ENCODE results near the gene SLC37A1. TPM values are rescaled to one million over a fixed set of nuclear protein-coding genes. Genes with fewer than 3 reads are reported as not detected.
A peak's percentile ranks its signal among the peaks of the same experiment; 100 is the strongest.

The SLC37A1 gene
- total and polyA plus RNA-seq, 9 of the 15 experiments (the other 6 are each of a cell fraction or from before 2014, with no cell fraction given) = 0.06 to 3.4 (median 0.40) TPM

GRCh38 chr21:42532466-42533181, 19.0 kb downstream of the SLC37A1 start (continued):
- TF ChIP-seq, protein P1, sequence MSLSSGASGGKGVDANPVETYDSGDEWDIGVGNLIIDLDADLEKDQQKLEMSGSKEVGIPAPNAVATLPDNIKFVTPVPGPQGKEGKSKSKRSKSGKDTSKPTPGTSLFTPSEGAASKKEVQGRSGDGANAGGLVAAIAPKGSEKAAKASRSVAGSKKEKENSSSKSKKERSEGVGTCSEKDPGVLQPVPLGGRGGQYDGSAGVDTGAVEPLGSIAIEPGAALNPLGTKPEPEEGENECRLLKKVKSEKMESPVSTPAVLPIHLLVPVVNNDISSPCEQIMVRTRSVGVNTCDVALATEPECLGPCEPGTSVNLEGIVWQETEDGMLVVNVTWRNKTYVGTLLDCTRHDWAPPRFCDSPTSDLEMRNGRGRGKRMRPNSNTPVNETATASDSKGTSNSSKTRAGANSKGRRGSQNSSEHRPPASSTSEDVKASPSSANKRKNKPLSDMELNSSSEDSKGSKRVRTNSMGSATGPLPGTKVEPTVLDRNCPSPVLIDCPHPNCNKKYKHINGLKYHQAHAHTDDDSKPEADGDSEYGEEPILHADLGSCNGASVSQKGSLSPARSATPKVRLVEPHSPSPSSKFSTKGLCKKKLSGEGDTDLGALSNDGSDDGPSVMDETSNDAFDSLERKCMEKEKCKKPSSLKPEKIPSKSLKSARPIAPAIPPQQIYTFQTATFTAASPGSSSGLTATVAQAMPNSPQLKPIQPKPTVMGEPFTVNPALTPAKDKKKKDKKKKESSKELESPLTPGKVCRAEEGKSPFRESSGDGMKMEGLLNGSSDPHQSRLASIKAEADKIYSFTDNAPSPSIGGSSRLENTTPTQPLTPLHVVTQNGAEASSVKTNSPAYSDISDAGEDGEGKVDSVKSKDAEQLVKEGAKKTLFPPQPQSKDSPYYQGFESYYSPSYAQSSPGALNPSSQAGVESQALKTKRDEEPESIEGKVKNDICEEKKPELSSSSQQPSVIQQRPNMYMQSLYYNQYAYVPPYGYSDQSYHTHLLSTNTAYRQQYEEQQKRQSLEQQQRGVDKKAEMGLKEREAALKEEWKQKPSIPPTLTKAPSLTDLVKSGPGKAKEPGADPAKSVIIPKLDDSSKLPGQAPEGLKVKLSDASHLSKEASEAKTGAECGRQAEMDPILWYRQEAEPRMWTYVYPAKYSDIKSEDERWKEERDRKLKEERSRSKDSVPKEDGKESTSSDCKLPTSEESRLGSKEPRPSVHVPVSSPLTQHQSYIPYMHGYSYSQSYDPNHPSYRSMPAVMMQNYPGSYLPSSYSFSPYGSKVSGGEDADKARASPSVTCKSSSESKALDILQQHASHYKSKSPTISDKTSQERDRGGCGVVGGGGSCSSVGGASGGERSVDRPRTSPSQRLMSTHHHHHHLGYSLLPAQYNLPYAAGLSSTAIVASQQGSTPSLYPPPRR (CRISPR knock-in tag; IDR thresholded peaks at IDR 0.05; ENCODE audit: borderline replicate concordance) = no peak
- no peak for TF ChIP-seq COPS2 (conservative IDR thresholded peaks at IDR 0.05)
- no peak for TF ChIP-seq ZKSCAN1 (IDR thresholded peaks at IDR 0.05; ENCODE audit: low read depth, low read length)
- TF ChIP-seq, protein P2, sequence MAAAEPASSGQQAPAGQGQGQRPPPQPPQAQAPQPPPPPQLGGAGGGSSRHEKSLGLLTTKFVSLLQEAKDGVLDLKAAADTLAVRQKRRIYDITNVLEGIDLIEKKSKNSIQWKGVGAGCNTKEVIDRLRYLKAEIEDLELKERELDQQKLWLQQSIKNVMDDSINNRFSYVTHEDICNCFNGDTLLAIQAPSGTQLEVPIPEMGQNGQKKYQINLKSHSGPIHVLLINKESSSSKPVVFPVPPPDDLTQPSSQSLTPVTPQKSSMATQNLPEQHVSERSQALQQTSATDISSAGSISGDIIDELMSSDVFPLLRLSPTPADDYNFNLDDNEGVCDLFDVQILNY (CRISPR knock-in tag; IDR thresholded peaks at IDR 0.05) = no peak
- TF ChIP-seq RAD51 (IDR thresholded peaks at IDR 0.05; ENCODE audit: borderline replicate concordance, low read depth) = peak; percentile 95
- no peak for TF ChIP-seq ZBTB7A (IDR thresholded peaks at IDR 0.05; ENCODE audit: borderline replicate concordance, control insufficient read depth, low read depth, low read length)

All from K562 (cell line).